GM12864 (cell line): ENCODE results near the gene CYTL1.
"Not testable (repeated sequence)": the region's sequence is repeated elsewhere in the genome, so short reads cannot be mapped to it uniquely, and the experiment has no call there.

ENCODE experiments used
- DNase-seq: peaks from one replicate; pipeline ENCODE4 v3.0.0-alpha.2; 2011; ENCODE audit warnings: low read depth
- H3K4me3 ChIP-seq: 2 replicates; pipeline ENCODE4 v1.5.1; 2011; ENCODE audit warnings: mild to moderate bottlenecking, low read depth, low read length, control low read depth
- CTCF ChIP-seq: IDR thresholded peaks from 2 replicates; pipeline ENCODE4 v1.5.1; 2011; ENCODE audit warnings: low read depth, mild to moderate bottlenecking, moderate library complexity, low read length, control low read depth, inconsistent platforms; ENCODE audit errors: missing control alignments

Gene CYTL1

GRCh38 chr4:5004496-5004895 is 14.8 kb downstream of the CYTL1 start:
- TF ChIP-seq CTCF: no peak
- no peak for DNase-seq
- H3K4me3 ChIP-seq: no peak overlapping the region

GRCh38 chr4:5003918-5004317 is 15.3 kb downstream of the CYTL1 start:
- no peak overlapping the region for H3K4me3 ChIP-seq
- TF ChIP-seq CTCF: no peak
- DNase-seq: no peak

GRCh38 chr4:5003372-5003857 is 15.8 kb downstream of the CYTL1 start:
- DNase-seq: no peak
- H3K4me3 ChIP-seq: no peak overlapping the region
- TF ChIP-seq CTCF: no peak

- DNase-seq, H3K4me3 ChIP-seq: not testable (repeated sequence)
These were observed 17.6 kb downstream of the CYTL1 start for GRCh38 chr4:5001641-5002040.

- DNase-seq, H3K4me3 ChIP-seq: not testable (repeated sequence)
These were observed 22.3 kb downstream of the CYTL1 start for GRCh38 chr4:4996935-4997334.

GRCh38 chr4:4995908-4996265 is 23.4 kb downstream of the CYTL1 start:
- no peak for TF ChIP-seq CTCF
- DNase-seq: no peak
- no peak overlapping the region for H3K4me3 ChIP-seq

GRCh38 chr4:4995103-4995907 is 24.0 kb downstream of the CYTL1 start:
- H3K4me3 ChIP-seq: no peak overlapping the region
- TF ChIP-seq CTCF: peak; percentile 96
- peak; percentile 13 for DNase-seq
